Colon (tissue), 2 donors: ENCODE results near the gene NPR2.

ENCODE experiments used
- FAIRE-seq: peaks from 2 replicates; lab custom pipeline; 2012; peaks lifted over from hg19 to GRCh38; lab: Jason Lieb, UNC
- donor health status: control.
- donor health status: control.

NPR2 gene

DNA sequence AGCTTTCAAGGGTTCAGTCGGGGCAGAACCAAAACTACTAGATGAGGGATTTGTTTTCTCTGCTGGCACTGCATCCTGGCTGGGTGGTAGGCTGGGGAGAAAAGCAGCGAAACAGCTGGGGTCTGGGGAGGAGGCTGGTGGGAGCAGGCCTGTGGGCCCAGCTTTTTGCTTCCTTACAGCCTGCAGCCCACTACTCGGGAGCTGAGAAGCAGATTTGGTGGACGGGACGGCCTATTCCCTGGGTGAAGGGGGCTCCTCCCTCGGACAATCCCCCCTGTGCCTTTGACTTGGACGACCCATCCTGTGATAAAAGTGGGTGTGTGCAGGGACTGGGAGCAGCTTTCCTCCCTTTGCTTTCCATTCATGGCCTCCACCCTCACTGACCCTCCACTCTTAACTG, 9.1 kb downstream of the NPR2 start:
- no peak for FAIRE-seq

- no peak for FAIRE-seq
These were observed 10.1 kb downstream of the NPR2 start for GRCh38 chr9:35801328-35802128.

DNA sequence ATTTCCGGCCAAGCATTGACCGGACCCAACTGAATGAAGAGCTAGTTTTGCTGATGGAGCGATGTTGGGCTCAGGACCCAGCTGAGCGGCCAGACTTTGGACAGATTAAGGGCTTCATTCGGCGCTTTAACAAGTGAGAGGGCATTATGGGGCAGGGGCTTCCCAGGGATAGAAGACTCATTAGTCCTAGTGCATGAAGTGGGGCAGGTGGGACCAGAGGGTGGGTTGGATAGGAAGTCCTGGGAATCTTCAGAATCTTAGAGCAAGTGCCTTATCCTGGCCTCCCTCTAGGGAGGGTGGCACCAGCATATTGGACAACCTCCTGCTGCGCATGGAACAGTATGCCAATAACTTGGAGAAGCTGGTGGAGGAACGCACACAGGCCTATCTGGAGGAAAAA, 14.7 kb downstream of the NPR2 start:
- FAIRE-seq: no peak

DNA sequence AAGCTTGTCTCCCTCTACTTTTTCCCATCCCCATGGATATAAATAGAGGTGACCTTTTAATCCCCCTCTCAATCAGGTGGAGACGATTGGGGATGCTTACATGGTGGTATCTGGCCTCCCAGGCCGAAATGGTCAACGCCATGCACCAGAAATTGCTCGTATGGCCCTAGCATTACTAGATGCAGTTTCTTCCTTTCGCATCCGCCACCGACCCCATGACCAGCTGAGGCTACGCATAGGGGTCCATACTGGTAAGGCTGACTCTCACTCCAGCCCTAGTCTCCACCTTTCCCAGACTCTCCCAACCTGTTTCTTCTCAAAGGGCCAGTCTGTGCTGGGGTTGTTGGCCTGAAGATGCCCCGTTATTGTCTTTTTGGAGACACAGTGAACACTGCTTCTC, 17.0 kb downstream of the NPR2 start:
- FAIRE-seq: no peak

DNA sequence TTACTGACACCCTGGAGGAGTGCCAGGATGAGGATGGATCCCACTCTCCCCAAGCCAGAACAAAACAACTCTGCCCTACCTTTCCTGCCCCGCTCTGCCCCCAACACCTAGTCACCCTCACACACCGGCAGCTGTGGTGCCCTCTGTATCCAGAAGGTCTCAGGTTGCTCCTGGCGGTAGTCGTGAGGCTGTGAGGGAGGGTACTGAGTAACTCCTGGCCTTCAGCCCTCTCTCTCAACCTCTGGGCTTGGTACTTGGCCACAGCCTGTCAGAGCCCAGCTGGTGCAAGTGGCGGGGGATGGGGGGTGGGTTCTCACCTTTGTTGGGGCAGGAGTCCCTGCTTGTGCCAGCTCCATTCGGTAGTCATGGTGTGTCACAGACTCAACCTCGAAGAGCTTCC, 18.7 kb downstream of the NPR2 start:
- FAIRE-seq: no peak

DNA sequence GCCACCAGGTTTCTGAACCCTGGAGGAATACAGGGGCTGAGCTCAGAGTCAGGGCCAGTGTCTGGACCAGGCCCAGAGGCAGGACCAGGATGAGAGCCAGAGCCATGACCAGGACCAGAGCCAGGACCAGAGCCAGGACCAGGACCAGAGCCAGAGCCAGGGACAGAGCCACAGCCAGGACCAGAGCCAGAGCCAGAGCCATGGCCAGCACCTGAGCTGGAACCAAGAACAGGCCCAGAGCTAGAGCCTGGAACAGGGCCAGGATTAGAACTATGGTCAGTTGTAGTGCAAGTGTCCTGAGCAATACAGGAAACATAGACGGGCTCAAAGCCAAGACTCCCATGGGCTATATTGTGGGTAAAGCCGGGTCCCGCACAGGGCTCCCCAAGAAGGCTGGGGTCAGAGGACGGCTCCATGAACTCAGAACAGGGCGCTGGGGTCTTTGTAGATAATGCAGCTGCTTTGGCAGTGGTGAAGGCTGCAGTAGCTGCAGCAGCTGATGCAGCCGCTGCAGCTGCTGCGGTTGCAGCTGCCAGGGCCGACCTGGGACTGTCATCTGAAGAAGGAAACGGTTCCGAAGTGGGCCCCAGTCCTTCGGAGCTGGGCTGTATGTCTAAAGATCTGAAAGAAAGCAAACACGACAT, 20.1 kb downstream of the NPR2 start:
- FAIRE-seq: no peak

GRCh38 chr9:35812025-35812602, 20.7 kb downstream of the NPR2 start, which contains the start of gene SPAG8:
TSS of gene SPAG8 (minus strand) at chr9:35812262. CDS start at chr9:35812147, 115 bp downstream.
- FAIRE-seq: peak; percentile 14

- FAIRE-seq: no peak
These were observed 22.2 kb downstream of the NPR2 start for GRCh38 chr9:35813434-35814105.

GRCh38 chr9:35814106-35814840, 22.9 kb downstream of the NPR2 start:
- FAIRE-seq: no peak

DNA sequence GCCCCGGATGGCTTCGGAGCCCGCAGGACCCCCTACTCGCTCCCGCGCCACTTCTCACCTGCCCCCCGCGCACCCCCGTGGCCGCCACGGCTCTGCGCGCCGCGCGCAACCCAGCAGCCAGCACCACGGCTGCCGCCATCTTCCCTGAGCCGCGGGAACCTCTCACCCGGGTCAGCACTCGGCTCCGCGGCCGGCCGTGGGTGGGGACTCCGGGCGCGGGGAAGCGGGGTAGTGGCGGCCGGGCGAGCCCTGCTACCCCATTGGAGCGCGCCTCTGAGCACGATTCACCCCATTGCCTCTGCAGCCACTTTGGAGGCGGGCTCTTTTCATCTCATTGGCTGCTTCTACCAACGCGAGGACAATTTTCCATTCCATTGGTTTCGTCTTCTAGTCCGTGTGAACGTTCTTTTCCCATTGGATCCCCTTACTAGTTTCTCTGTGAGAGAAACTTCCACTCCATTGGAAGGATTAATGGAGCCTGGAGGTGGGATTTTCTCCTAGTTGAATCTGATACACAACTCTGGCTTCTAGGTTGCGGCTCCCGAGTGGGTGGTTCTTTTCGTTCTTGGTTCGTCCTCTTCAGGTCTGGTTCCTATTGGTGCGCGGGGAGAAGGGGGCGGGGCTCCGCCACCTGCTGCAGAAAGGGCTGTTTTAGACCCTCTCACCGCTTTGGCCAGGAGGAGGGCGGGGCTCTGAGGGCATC, 23.6 kb downstream of the NPR2 start, which contains the start of gene HINT2:
TSS of gene HINT2 (minus strand) at position 202 of the 703 bp plus-strand sequence. CDS start at position 139, 63 bp downstream.
- peak; percentile 84 for FAIRE-seq

DNA sequence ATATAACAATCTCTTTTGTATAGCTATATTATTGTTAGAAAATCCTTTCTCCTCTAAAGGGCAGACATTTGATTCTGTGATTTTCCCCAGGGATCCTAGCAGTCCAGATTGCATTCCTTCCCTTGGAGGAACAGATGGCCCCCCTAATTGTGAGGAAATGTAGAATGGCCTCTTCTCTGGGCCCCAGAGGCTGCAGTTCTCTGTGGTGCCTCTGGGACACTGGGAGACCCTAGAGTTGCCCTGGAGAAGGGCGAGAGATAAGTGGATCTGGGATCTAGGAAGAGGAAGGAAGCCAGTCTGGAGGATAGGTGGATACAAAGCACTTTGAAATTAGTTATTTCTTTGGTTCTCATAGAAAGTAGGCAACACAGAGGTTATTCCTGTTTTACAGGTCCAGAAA, 25.3 kb downstream of the NPR2 start:
- FAIRE-seq: no peak

DNA sequence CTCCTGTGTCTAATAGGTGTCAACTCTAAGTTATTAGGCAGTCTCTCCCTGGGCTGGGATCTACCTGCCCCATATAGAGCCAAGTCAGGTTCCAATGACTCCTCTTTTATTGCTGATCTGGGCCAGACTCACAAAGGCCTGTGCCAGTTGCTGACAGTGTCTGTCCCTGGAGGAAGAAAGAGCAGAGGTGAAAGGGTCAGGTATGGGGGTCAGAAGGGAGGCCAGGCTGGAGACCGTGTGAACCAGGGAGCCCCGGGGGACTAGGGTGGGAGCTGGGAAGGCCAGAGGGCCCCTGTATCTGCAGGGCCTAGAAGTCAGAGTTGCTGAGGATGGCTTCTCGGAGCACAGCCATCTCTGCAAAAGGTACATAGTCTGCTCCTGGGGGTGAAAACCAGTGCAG, 26.9 kb downstream of the NPR2 start:
- no peak for FAIRE-seq

- FAIRE-seq: no peak
These were observed 28.7 kb downstream of the NPR2 start for GRCh38 chr9:35820076-35820475.

DNA sequence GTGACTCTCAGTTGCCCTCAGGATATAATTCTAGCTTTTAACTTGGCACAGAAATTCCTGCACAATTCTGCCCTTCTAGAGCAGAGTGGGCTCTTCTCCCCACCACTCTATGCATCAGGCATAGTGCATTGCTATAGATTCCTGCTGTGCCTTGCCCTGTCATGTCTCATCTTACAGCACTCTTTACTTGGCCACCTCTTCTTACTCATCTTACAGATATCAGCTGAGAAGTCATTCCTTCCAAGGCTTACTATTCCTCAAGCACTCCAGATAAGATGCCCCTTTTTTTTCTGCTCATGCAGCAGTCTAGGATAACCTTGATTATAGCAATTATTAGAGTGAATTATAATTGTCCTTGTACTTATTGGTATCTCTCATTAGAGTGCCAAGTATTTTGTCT, 31.5 kb downstream of the NPR2 start:
- no peak for FAIRE-seq

GRCh38 chr9:35826071-35826701, 34.8 kb downstream of the NPR2 start:
- no peak for FAIRE-seq

DNA sequence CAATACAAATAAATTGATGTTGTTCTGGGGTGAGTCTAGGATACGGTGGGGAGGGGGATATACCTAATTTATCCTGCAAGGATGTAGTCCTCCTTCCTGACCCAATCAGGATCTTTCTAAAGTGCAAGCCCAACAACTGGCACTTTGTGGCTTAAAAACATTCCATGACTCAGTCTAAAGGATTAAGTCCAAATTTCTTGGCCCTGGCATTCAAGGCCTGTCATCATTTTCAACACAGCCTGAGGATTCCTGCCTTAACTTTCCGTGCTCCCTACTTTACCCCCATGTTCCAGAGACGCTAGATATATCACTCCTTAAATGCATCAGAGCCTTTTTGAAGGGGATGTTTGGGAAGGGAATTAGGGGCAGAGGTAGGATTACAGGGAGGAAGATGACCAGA, 36.1 kb downstream of the NPR2 start:
- no peak for FAIRE-seq

DNA sequence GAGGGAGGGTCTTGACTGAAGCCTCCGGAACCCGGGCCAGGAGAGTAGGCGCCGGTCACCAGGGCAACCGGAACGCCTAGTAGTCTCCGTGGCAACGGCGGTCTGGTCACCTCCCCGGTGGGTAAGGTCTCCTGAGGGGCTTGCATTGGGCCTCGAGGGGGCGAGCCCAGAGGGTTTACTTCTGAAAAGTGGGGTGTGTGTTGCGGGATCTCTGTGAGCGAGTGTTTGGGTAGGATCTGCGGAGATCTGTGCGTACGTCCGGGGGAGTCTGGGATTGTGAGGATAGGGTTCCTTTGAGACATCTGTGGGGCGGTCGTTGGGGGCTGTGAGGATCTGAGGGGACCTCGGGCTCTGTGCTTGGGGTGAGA, 37.3 kb downstream of the NPR2 start, which contains the start of gene FAM221B:
TSS of gene FAM221B (minus strand) at position 17 of the 368 bp plus-strand sequence. CDS start 2,571 bp downstream, outside the sequence.
- FAIRE-seq: no peak

- FAIRE-seq: no peak
These were observed 37.8 kb downstream of the NPR2 start, which contains the start of gene TMEM8B for GRCh38 chr9:35829084-35829763. TSS of gene TMEM8B (plus strand) at chr9:35829228. CDS start at chr9:35829448, 220 bp downstream.

GRCh38 chr9:35829764-35830096, 38.3 kb downstream of the NPR2 start:
- FAIRE-seq: no peak

DNA sequence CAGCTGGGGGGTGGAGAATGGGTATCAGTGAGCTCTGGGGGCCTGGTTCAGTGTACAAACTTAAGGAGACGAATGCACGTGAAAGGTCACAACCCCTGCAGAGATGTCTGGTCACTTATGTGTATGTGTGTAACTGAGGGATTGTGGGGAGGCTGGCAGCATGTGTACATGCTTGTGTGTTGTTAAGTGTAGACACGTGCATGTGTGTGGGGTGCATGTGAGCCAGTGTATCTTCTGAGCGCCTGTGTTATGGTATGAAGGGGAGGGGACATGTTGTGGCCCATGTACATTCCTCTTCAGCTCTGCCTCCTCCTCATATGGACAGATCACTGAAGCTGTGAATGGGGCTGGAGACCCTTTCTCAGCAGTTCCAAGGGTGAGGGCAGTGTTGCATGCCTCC, 39.6 kb downstream of the NPR2 start:
- FAIRE-seq: no peak
